Loucy (cell line): ENCODE results near the gene STMND1.

ENCODE experiments used
- H2AFZ ChIP-seq: fragments of 200-600 bp; sonication (generic); 2 replicates; pipeline ENCODE4 v1.6.0; 2016; ENCODE audit warnings: antibody characterized with exemption, mild to moderate bottlenecking, low read length, moderate library complexity
- H3F3A ChIP-seq: fragments of 200-600 bp; 2 replicates; pipeline ENCODE4 v1.6.0; 2016; ENCODE audit warnings: antibody characterized with exemption, low read depth, mild to moderate bottlenecking
- H3K27me3 ChIP-seq: fragments of 200-600 bp; sonication (generic); 2 replicates; pipeline ENCODE4 v1.6.1; 2014; ENCODE audit warnings: low read length, mild to moderate bottlenecking; ENCODE audit not compliant: insufficient read depth, poor library complexity, severe bottlenecking
- H3K36me3 ChIP-seq: fragments of 200-600 bp; sonication (generic); 2 replicates; pipeline ENCODE4 v1.6.1; 2016; ENCODE audit warnings: low read length; ENCODE audit not compliant: insufficient read depth
- H3K4me1 ChIP-seq: fragments of 200-600 bp; sonication (generic); 2 replicates; pipeline ENCODE4 v1.5.1; 2014; ENCODE audit warnings: low read length, mild to moderate bottlenecking; ENCODE audit not compliant: insufficient read depth, poor library complexity, severe bottlenecking
- H3K4me2 ChIP-seq: fragments of 200-600 bp; sonication (generic); 2 replicates; pipeline ENCODE4 v1.6.0; 2014; ENCODE audit warnings: antibody characterized with exemption, low read length, low read depth, mild to moderate bottlenecking; ENCODE audit not compliant: poor library complexity, severe bottlenecking
- H3K4me3 ChIP-seq: fragments of 200-600 bp; sonication (generic); 2 replicates; pipeline ENCODE4 v1.5.1; 2014; ENCODE audit warnings: low read length, mild to moderate bottlenecking, mixed read lengths; ENCODE audit not compliant: poor library complexity, severe bottlenecking
- H3K79me2 ChIP-seq: fragments of 200-600 bp; sonication (generic); 2 replicates; pipeline ENCODE4 v1.6.1; 2014; ENCODE audit warnings: low read length; ENCODE audit not compliant: insufficient read depth
- H3K9ac ChIP-seq: fragments of 200-600 bp; sonication (generic); 2 replicates; pipeline ENCODE4 v1.6.0; 2014; ENCODE audit warnings: mild to moderate bottlenecking, low read depth, low read length, moderate library complexity; ENCODE audit not compliant: poor library complexity, severe bottlenecking
- H3K9me2 ChIP-seq: fragments of 200-600 bp; sonication (generic); replicated peaks from 2 replicates; pipeline ENCODE4 v1.6.1; 2016; ENCODE audit warnings: low read depth, low read length, mixed read lengths
- H3K9me3 ChIP-seq: fragments of 200-600 bp; sonication (generic); 2 replicates; pipeline ENCODE4 v1.6.1; 2014; ENCODE audit warnings: mild to moderate bottlenecking, antibody characterized with exemption, low read length, low read depth; ENCODE audit not compliant: insufficient read depth
- H4K20me1 ChIP-seq: fragments of 200-600 bp; sonication (generic); 2 replicates; pipeline ENCODE4 v1.6.0; 2014; ENCODE audit warnings: antibody characterized with exemption, low read length, mild to moderate bottlenecking; ENCODE audit not compliant: insufficient read depth, poor library complexity, severe bottlenecking
- CTCF ChIP-seq: fragments of 200-600 bp; sonication (generic); conservative IDR thresholded peaks from 2 replicates; pipeline ENCODE4 v1.5.1; 2014; ENCODE audit warnings: mild to moderate bottlenecking, antibody characterized with exemption, low read length
- EZH2phosphoT487 ChIP-seq: fragments of 200-600 bp; IDR thresholded peaks from 2 replicates; pipeline ENCODE4 v1.6.1; 2018; ENCODE audit warnings: antibody characterized with exemption, mild to moderate bottlenecking, moderate library complexity, borderline replicate concordance

The STMND1 gene

GRCh38 chr6:17138033-17138432 lies 36.2 kb downstream of the STMND1 start:
- Histone ChIP-seq H3K4me3 (no peak overlapping the region), H3K4me2 (no peak overlapping the region), H3K79me2 (no peaks in the 10 kb centered on the region), H3K9ac (no peak overlapping the region), H3K9me2 (no peaks in the 10 kb centered on the region), H4K20me1 (no peaks in the 10 kb centered on the region), H3K36me3 (no peaks in the 10 kb centered on the region), H3K9me3 (no peaks in the 10 kb centered on the region), H3K4me1 (no peaks in the 10 kb centered on the region), H2AFZ (no peak overlapping the region), H3K27me3 (no peaks in the 10 kb centered on the region), H3F3A (no peaks in the 10 kb centered on the region)
- TF ChIP-seq CTCF (no peak), EZH2phosphoT487 (no peak)

DNA sequence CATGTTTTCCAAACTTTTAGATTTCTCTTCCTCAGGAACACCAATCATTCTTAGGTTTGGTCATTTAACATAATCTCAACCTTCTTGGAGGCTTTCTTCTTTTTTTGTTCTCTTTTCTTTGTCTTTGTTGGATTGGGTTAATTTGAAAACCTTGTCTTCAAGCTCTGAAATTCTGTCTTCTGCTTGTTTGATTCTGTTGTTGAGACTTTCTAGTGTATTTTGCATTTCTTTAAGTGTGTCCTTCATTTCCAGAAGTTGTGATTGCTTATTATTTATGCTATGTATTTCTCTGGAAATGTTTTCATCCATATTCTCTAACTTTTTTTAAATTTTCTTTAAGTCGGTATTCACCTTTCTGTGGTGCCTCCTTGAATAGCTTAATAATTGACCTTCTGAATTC lies 42.2 kb downstream of the STMND1 start:
- Histone ChIP-seq H3K4me1 (no peaks in the 10 kb centered on the region), H4K20me1 (no peaks in the 10 kb centered on the region), H3K36me3 (no peaks in the 10 kb centered on the region), H3F3A (no peaks in the 10 kb centered on the region), H3K9me3 (no peaks in the 10 kb centered on the region), H3K79me2 (no peaks in the 10 kb centered on the region), H3K9me2 (no peaks in the 10 kb centered on the region), H3K4me3 (no peak overlapping the region), H2AFZ (no peak overlapping the region), H3K4me2 (no peak overlapping the region), H3K9ac (no peak overlapping the region), H3K27me3 (no peaks in the 10 kb centered on the region)
- no peak for TF ChIP-seq CTCF
- TF ChIP-seq EZH2phosphoT487, result no peak

DNA sequence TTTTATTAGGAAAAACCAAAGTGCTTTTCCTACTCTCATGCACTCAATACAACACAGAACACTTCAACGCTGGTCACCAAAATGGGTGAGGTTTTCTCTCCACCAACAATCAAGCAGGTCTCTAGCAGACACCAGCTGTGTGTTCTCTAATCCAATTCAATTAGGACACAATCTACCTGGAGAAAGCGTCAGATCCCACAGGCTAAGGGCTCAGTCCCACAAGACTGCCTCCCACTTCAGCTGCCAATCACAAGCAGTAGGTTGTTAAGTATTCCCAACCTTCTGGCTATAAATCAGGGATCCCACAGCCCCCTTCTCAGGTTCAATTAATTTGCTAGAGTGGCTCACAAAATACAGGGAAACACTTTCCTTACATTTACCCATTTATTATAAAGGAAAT lies 47.7 kb downstream of the STMND1 start:
- Histone ChIP-seq H3K27me3 (peaks cover 5% of the 10 kb centered on the region), H3K4me3 (no peak overlapping the region)
- no peak for TF ChIP-seq CTCF
- TF ChIP-seq EZH2phosphoT487, result no peak

More for the DNA sequence above, 47.7 kb downstream of the STMND1 start:
- Histone ChIP-seq H4K20me1 (no peaks in the 10 kb centered on the region), H3K9ac (no peak overlapping the region), H3K4me2 (no peak overlapping the region), H3F3A (no peaks in the 10 kb centered on the region), H3K36me3 (no peaks in the 10 kb centered on the region), H3K79me2 (no peaks in the 10 kb centered on the region), H2AFZ (no peak overlapping the region), H3K9me3 (no peaks in the 10 kb centered on the region), H3K4me1 (no peaks in the 10 kb centered on the region), H3K9me2 (no peaks in the 10 kb centered on the region)
